H9 (cell line): Measurements from ENCODE around the gene NEGR1. TPM values are rescaled to one million over a fixed set of nuclear protein-coding genes. Genes with fewer than 3 reads are reported as not detected.

Source experiments
- DNase-seq: peaks from one replicate; pipeline ENCODE4 v3.0.0-alpha.2; 2017
- H2AFZ ChIP-seq: one replicate; pipeline ENCODE4 v1.6.1; 2013; ENCODE audit warnings: mild to moderate bottlenecking, low read length, control low read depth, moderate library complexity
- H2AK5ac ChIP-seq: 2 replicates; pipeline ENCODE4 v1.6.1; 2013; ENCODE audit warnings: low read length, control low read depth, mixed read lengths; ENCODE audit not compliant: insufficient read length
- H2BK120ac ChIP-seq: one replicate; pipeline ENCODE4 v1.6.1; 2013; ENCODE audit warnings: low read depth, mild to moderate bottlenecking, low read length, control low read depth, inconsistent platforms; ENCODE audit not compliant: poor library complexity, severe bottlenecking
- H2BK12ac ChIP-seq: 2 replicates; pipeline ENCODE4 v1.6.1; 2013; ENCODE audit warnings: low read length, control low read depth, mixed read lengths, low read depth; ENCODE audit not compliant: insufficient read length
- H2BK15ac ChIP-seq: 2 replicates; pipeline ENCODE4 v1.6.1; 2013; ENCODE audit warnings: low read depth, low read length, control low read depth
- H2BK20ac ChIP-seq: one replicate; pipeline ENCODE4 v1.6.1; 2013; ENCODE audit warnings: low read depth, mild to moderate bottlenecking, low read length, control low read depth, inconsistent platforms; ENCODE audit not compliant: poor library complexity, severe bottlenecking
- H2BK5ac ChIP-seq: 2 replicates; pipeline ENCODE4 v1.6.1; 2013; ENCODE audit warnings: low read length, control low read depth, mixed read lengths; ENCODE audit not compliant: insufficient read length
- H3K14ac ChIP-seq: 2 replicates; pipeline ENCODE4 v1.6.1; 2013; ENCODE audit warnings: low read length, control low read depth; ENCODE audit not compliant: insufficient read depth
- H3K18ac ChIP-seq: 2 replicates; pipeline ENCODE4 v1.6.1; 2013; ENCODE audit warnings: low read depth, mild to moderate bottlenecking, mixed read lengths, low read length, control low read depth; ENCODE audit not compliant: insufficient read length
- H3K23ac ChIP-seq: 2 replicates; pipeline ENCODE4 v1.6.1; 2013; ENCODE audit warnings: low read length, control low read depth, mixed read lengths, low read depth; ENCODE audit not compliant: insufficient read length
- H3K23me2 ChIP-seq: 2 replicates; pipeline ENCODE4 v1.6.1; 2013; ENCODE audit warnings: low read depth, mild to moderate bottlenecking, mixed read lengths, low read length, control low read depth; ENCODE audit not compliant: insufficient read length, poor library complexity, severe bottlenecking
- H3K27ac ChIP-seq: 2 replicates; pipeline ENCODE4 v1.5.1; 2013; ENCODE audit warnings: low read length, control low read depth, mixed read lengths, low read depth; ENCODE audit not compliant: insufficient read length
- H3K27me3 ChIP-seq: 2 replicates; pipeline ENCODE4 v1.6.1; 2013; ENCODE audit warnings: low read length, control low read depth, inconsistent platforms; ENCODE audit not compliant: insufficient read depth
- H3K4ac ChIP-seq: 2 replicates; pipeline ENCODE4 v1.6.1; 2013; ENCODE audit warnings: low read depth, mild to moderate bottlenecking, control low read depth, inconsistent platforms, low read length, moderate library complexity
- H3K4me1 ChIP-seq: 2 replicates; pipeline ENCODE4 v1.6.1; 2013; ENCODE audit warnings: low read length, control low read depth, inconsistent platforms; ENCODE audit not compliant: insufficient read depth
- H3K4me2 ChIP-seq: 2 replicates; pipeline ENCODE4 v1.6.1; 2013; ENCODE audit warnings: low read length, control low read depth, mixed read lengths; ENCODE audit not compliant: insufficient read length, insufficient read depth
- H3K56ac ChIP-seq: 2 replicates; pipeline ENCODE4 v1.6.1; 2013; ENCODE audit warnings: low read depth, mild to moderate bottlenecking, mixed read lengths, low read length, control low read depth; ENCODE audit not compliant: insufficient read length
- H3K79me1 ChIP-seq: 2 replicates; pipeline ENCODE4 v1.6.1; 2013; ENCODE audit warnings: low read depth, mild to moderate bottlenecking, moderate library complexity, low read length, control low read depth, inconsistent platforms; ENCODE audit not compliant: insufficient read depth, poor library complexity, severe bottlenecking
- H3K79me2 ChIP-seq: 2 replicates; pipeline ENCODE4 v1.6.1; 2013; ENCODE audit warnings: low read length, control low read depth, inconsistent platforms; ENCODE audit not compliant: insufficient read depth
- H3K9ac ChIP-seq: 2 replicates; pipeline ENCODE4 v1.6.1; 2013; ENCODE audit warnings: low read length, control low read depth, mixed read lengths; ENCODE audit not compliant: insufficient read length; ENCODE audit errors: extremely low read depth
- H3K9me3 ChIP-seq: one replicate; pipeline ENCODE4 v1.6.1; 2013; ENCODE audit warnings: low read depth, low read length, inconsistent platforms; ENCODE audit not compliant: control insufficient read depth
- H3T11ph ChIP-seq: one replicate; pipeline ENCODE4 v1.6.1; 2013; ENCODE audit warnings: mild to moderate bottlenecking, low read length, control low read depth, inconsistent platforms
- H4K20me1 ChIP-seq: one replicate; pipeline ENCODE4 v1.6.1; 2013; ENCODE audit not compliant: control insufficient read depth, insufficient read length, insufficient read depth
- H4K5ac ChIP-seq: 2 replicates; pipeline ENCODE4 v1.6.1; 2013; ENCODE audit warnings: low read depth, mild to moderate bottlenecking, mixed read lengths, low read length, control low read depth; ENCODE audit not compliant: insufficient read length
- H4K8ac ChIP-seq: replicated peaks from 2 replicates; pipeline ENCODE4 v1.6.1; 2013; ENCODE audit warnings: low read length, control low read depth, mixed read lengths, low read depth; ENCODE audit not compliant: insufficient read length
- H4K91ac ChIP-seq: 2 replicates; pipeline ENCODE4 v1.6.1; 2013; ENCODE audit warnings: low read depth, mild to moderate bottlenecking, moderate library complexity, mixed read lengths, low read length, control low read depth; ENCODE audit not compliant: insufficient read length
- H3K27ac Mint-ChIP-seq, 3 experiments: 2 replicates in 2 of 3; 3 replicates in 1 of 3; pipeline ENCODE4 v1.8.0; 2020 to 2021; ENCODE audit warnings: mixed read lengths in 3 of 3, mild to moderate bottlenecking in 1 of 3, moderate library complexity in 1 of 3
- H3K27me3 Mint-ChIP-seq: 2 replicates; pipeline ENCODE4 v1.8.0; 2021; ENCODE audit warnings: low read depth, mild to moderate bottlenecking, moderate library complexity, mixed read lengths
- H3K36me3 Mint-ChIP-seq, 3 experiments: 2 replicates in 2 of 3; 3 replicates in 1 of 3; pipeline ENCODE4 v1.8.0; 2020 to 2021; ENCODE audit warnings: low read depth in 3 of 3, mixed read lengths in 3 of 3; ENCODE audit not compliant: insufficient read depth in 1 of 3
- H3K4me1 Mint-ChIP-seq, 2 experiments: 2 replicates each; pipeline ENCODE4 v1.8.0; 2020; ENCODE audit warnings: mixed read lengths in 2 of 2
- H3K4me3 Mint-ChIP-seq, 2 experiments: 2 replicates in 1 of 2; 3 replicates in 1 of 2; pipeline ENCODE4 v1.8.0; 2020 to 2021; ENCODE audit warnings: mild to moderate bottlenecking in 2 of 2, mixed read lengths in 2 of 2, moderate library complexity in 1 of 2
- H3K9me3 Mint-ChIP-seq, 2 experiments: 2 replicates in 1 of 2; 3 replicates in 1 of 2; pipeline ENCODE4 v1.8.0; 2020; ENCODE audit warnings: mild to moderate bottlenecking in 2 of 2, mixed read lengths in 2 of 2, moderate library complexity in 1 of 2
- WGBS: extraction: QIAGEN DNeasy Blood & Tissue Kit; methylation state at CpG from one replicate; pipeline ENCODE4 v1.1.7; 2013; ENCODE audit warnings: missing lambda C conversion rate, low lambda C conversion rate, mixed read lengths; ENCODE audit not compliant: insufficient read length; ENCODE audit errors: extremely low coverage; 5-methylcytosine and 5-hydroxymethylcytosine counted together
- total RNA-seq: library from RNA; stranded (reverse); gene quantifications from 2 replicates; pipeline ENCODE4 v1.2.1, GENCODE V29; 2021
- TF ChIP-seq, protein P1 (sequence below): fragments of 200-600 bp; sonication (generic); conservative IDR thresholded peaks from 3 replicates; pipeline ENCODE4 v1.8.0; 2021; ENCODE audit warnings: antibody characterized with exemption, mild to moderate bottlenecking

Gene NEGR1
- total RNA-seq, 1 experiment from 2014 or later, result 0.13 TPM

- no CpG with 5 or more reads among the region's 4 CpGs for WGBS
- H2AK5ac ChIP-seq, result no peak overlapping the region
- H3K27me3 Mint-ChIP-seq, result no peaks in the 10 kb centered on the region
Measured at GRCh38 chr1:72111662-72112061, 170.7 kb downstream of the NEGR1 start.

More at GRCh38 chr1:72111662-72112061, 170.7 kb downstream of the NEGR1 start:
- H2BK15ac ChIP-seq, result no peak overlapping the region
- no peak overlapping the region for H4K91ac ChIP-seq
- H2AFZ ChIP-seq, result no peak overlapping the region
- no peak overlapping the region for H3T11ph ChIP-seq
- H3K27me3 ChIP-seq, result no peaks in the 10 kb centered on the region
- H3K9ac ChIP-seq, result no peak overlapping the region
- no peak overlapping the region for H2BK12ac ChIP-seq
- H4K8ac ChIP-seq, result no peak overlapping the region
- H3K18ac ChIP-seq, result no peak overlapping the region
- no peaks in the 10 kb centered on the region for H3K79me2 ChIP-seq
- H2BK120ac ChIP-seq, result no peak overlapping the region
- H3K27ac ChIP-seq, result no peak overlapping the region
- no peaks in the 10 kb centered on the region for H3K79me1 ChIP-seq
- H3K4me1 ChIP-seq, result no peaks in the 10 kb centered on the region
- Mint-ChIP-seq H3K9me3 (no peaks in the 10 kb centered on the region), H3K36me3 (no peaks in the 10 kb centered on the region), H3K4me3 (no peak overlapping the region), H3K27ac (no peak overlapping the region), H3K4me1 (no peaks in the 10 kb centered on the region)
- H4K5ac ChIP-seq, result no peak overlapping the region
- H3K56ac ChIP-seq, result no peak overlapping the region
- H2BK20ac ChIP-seq, result no peak overlapping the region
- H3K4me2 ChIP-seq, result no peak overlapping the region
- H3K9me3 ChIP-seq, result no peaks in the 10 kb centered on the region
- no peak for DNase-seq
- H3K23ac ChIP-seq, result no peak overlapping the region
- TF ChIP-seq, protein P1, sequence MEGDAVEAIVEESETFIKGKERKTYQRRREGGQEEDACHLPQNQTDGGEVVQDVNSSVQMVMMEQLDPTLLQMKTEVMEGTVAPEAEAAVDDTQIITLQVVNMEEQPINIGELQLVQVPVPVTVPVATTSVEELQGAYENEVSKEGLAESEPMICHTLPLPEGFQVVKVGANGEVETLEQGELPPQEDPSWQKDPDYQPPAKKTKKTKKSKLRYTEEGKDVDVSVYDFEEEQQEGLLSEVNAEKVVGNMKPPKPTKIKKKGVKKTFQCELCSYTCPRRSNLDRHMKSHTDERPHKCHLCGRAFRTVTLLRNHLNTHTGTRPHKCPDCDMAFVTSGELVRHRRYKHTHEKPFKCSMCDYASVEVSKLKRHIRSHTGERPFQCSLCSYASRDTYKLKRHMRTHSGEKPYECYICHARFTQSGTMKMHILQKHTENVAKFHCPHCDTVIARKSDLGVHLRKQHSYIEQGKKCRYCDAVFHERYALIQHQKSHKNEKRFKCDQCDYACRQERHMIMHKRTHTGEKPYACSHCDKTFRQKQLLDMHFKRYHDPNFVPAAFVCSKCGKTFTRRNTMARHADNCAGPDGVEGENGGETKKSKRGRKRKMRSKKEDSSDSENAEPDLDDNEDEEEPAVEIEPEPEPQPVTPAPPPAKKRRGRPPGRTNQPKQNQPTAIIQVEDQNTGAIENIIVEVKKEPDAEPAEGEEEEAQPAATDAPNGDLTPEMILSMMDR, result no peak
- H2BK5ac ChIP-seq, result no peak overlapping the region
- no peaks in the 10 kb centered on the region for H4K20me1 ChIP-seq
- no peaks in the 10 kb centered on the region for H3K23me2 ChIP-seq
- H3K14ac ChIP-seq, result no peak overlapping the region
- no peak overlapping the region for H3K4ac ChIP-seq
